ENCODE data around the gene FGF9. TPM values are rescaled to one million over a fixed set of nuclear protein-coding genes. Genes with fewer than 3 reads are reported as not detected.

FGF9 gene
- total RNA-seq, 1 donor from 2014 or later, result 0.39 TPM

GRCh38 chr13:21668732-21669275 lies 2.1 kb upstream of the FGF9 start:
- Mint-ChIP-seq H3K9me3 (no peaks in the 10 kb centered on the region), H3K4me1 (ENCODE audit: low read depth) (peaks cover 34% of the 10 kb centered on the region), H3K36me3 (ENCODE audit: low read depth) (no peaks in the 10 kb centered on the region), H3K27ac (no peak overlapping the region), H3K4me3 (ENCODE audit: low read depth) (peak overlapping the region; percentile 85), H3K27me3 (ENCODE audit: low read depth) (peaks cover 62% of the 10 kb centered on the region)
- intact Hi-C loops (cut with micrococcal nuclease), result no loop called here
- no peak for DNase-seq (ENCODE audit: low spot score)

DNA sequence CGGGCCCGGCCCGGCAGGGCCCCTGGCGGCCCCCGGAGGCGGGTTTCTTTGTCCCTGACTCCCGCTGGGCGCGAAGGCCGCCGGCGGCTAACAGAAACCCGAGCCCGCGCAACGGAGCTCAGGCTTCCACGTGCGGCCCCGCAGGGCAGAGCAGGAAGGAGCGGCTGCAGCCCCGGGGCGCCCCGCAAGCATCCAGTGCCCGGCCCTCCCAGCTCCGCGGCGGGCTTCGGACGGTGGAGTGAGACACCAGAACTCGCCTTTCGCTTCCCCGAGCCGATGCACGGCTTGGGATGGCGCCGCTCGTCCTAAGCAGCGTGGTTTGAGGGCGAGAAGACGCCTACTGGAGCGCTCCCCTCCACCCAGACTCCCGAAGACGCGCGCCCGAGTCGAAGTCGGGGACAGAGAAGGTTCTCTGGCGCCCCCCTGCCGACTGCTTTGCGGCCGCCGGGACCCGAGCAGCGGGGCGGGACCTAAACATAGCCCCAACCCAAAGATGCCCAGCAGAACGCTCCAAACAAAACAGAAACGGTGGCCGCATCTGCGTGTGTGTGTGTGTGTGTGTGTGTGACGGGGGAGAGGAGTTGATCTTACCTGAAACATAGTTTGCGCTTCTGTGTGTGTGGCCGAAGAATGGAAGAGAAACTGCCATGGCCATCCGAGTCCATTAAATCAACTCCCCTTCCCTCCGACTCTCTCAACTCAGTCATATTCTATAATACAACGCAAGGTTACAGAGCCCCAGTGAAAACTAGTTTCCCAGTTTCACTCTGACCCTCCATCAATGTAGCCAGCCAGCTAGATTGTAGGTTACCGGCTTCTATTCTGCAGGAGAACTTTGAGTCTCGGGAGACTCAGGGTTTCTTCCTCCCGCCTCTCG lies 629 bp upstream of the FGF9 start:
- Mint-ChIP-seq H3K4me1 (ENCODE audit: low read depth) (peaks cover 38% of the 10 kb centered on the region), H3K4me3 (ENCODE audit: low read depth) (peak overlapping the region; percentile 79), H3K27ac (no peak overlapping the region), H3K9me3 (no peaks in the 10 kb centered on the region), H3K36me3 (ENCODE audit: low read depth) (no peaks in the 10 kb centered on the region), H3K27me3 (ENCODE audit: low read depth) (peaks cover 65% of the 10 kb centered on the region)
- peak; percentile 46 for DNase-seq (ENCODE audit: low spot score)
- intact Hi-C loops (cut with micrococcal nuclease), result loop anchor here (2.0 to 10.0 kb wide), 5 partner anchors 65 to 495 kb away; partner anchors contain the start of gene MICU2

DNA sequence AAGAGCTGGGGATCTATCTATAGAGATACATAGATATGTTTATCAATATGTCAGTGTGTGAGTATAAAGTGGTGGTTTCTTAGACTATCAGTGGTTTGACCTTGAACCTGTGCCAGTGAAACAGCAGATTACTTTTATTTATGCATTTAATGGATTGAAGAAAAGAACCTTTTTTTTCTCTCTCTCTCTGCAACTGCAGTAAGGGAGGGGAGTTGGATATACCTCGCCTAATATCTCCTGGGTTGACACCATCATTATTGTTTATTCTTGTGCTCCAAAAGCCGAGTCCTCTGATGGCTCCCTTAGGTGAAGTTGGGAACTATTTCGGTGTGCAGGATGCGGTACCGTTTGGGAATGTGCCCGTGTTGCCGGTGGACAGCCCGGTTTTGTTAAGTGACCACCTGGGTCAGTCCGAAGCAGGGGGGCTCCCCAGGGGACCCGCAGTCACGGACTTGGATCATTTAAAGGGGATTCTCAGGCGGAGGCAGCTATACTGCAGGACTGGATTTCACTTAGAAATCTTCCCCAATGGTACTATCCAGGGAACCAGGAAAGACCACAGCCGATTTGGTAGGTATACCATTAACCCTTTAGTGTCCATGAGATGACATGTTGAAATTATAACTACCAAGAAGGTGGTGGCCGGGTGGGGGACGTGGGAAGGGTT lies 880 bp downstream of the FGF9 start:
- peak overlapping the region; percentile 79 for H3K4me3 Mint-ChIP-seq (ENCODE audit: low read depth)
- H3K9me3 Mint-ChIP-seq, result no peaks in the 10 kb centered on the region
- H3K27me3 Mint-ChIP-seq (ENCODE audit: low read depth), result peaks cover 76% of the 10 kb centered on the region
- peaks cover 46% of the 10 kb centered on the region for H3K4me1 Mint-ChIP-seq (ENCODE audit: low read depth)
- H3K36me3 Mint-ChIP-seq (ENCODE audit: low read depth), result no peaks in the 10 kb centered on the region
- no peak overlapping the region for H3K27ac Mint-ChIP-seq
- DNase-seq (ENCODE audit: low spot score), result no peak
- intact Hi-C loops (cut with micrococcal nuclease), result loop anchor here (2.0 to 10.0 kb wide), 5 partner anchors 67 to 493 kb away; partner anchors contain the start of gene MICU2

DNA sequence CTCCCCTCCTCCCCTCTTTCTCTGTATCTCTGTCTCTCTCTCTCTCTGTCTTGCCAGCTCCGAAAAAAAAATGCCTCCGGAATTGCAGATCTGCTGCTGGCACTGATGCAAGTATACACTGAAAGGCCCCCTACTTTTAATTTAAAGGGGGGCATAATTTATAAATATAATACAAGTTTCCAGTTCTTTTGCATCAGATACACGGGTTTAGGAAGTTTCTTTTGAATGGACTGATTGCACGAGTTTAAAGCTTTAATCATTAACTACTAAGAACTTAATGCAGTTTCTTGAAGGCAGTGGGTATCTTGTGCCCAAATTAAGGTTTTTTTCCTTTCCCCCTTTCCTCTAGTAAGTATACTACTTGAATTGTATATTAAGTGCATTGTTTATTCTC lies 1.4 kb downstream of the FGF9 start:
- Mint-ChIP-seq H3K4me3 (ENCODE audit: low read depth) (peak overlapping the region; percentile 7), H3K4me1 (ENCODE audit: low read depth) (peaks cover 46% of the 10 kb centered on the region), H3K27ac (no peak overlapping the region), H3K9me3 (no peaks in the 10 kb centered on the region), H3K27me3 (ENCODE audit: low read depth) (peaks cover 77% of the 10 kb centered on the region), H3K36me3 (ENCODE audit: low read depth) (no peaks in the 10 kb centered on the region)
- no peak for DNase-seq (ENCODE audit: low spot score)
- intact Hi-C loops (cut with micrococcal nuclease), result loop anchor here (10.0 kb wide), 4 partner anchors 343 to 493 kb away; no protein-coding TSS in a partner anchor

- no peaks in the 10 kb centered on the region for H3K9me3 Mint-ChIP-seq
- H3K36me3 Mint-ChIP-seq (ENCODE audit: low read depth), result no peaks in the 10 kb centered on the region
- no peak overlapping the region for H3K27ac Mint-ChIP-seq
- peak overlapping the region; percentile 62 for H3K4me3 Mint-ChIP-seq (ENCODE audit: low read depth)
- DNase-seq (ENCODE audit: low spot score), result no peak
- intact Hi-C loops (cut with micrococcal nuclease), result loop anchor here (10.0 kb wide), 4 partner anchors 342 to 492 kb away; no protein-coding TSS in a partner anchor
- peaks cover 46% of the 10 kb centered on the region for H3K4me1 Mint-ChIP-seq (ENCODE audit: low read depth)
- H3K27me3 Mint-ChIP-seq (ENCODE audit: low read depth), result peaks cover 77% of the 10 kb centered on the region
Measured at GRCh38 chr13:21672796-21673538, 2.1 kb downstream of the FGF9 start.

DNA sequence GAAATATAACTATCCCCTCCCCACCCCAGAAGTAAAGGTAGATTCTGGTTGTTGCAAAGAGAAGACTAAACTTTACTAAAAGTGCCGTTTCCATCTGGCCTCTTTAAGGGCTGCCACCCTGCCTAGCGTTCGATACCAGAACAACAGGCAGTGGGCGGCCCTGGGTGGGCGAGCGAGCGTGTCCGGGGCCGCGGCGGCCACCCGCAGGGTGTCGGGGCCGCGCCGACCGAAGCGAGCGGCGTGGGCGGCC lies 2.6 kb downstream of the FGF9 start:
- H3K4me3 Mint-ChIP-seq (ENCODE audit: low read depth), result peak overlapping the region; percentile 62
- H3K4me1 Mint-ChIP-seq (ENCODE audit: low read depth), result peaks cover 45% of the 10 kb centered on the region
- H3K9me3 Mint-ChIP-seq, result no peaks in the 10 kb centered on the region
- DNase-seq (ENCODE audit: low spot score), result no peak
- intact Hi-C loops (cut with micrococcal nuclease), result loop anchor here (10.0 kb wide), 4 partner anchors 341 to 491 kb away; no protein-coding TSS in a partner anchor
- H3K36me3 Mint-ChIP-seq (ENCODE audit: low read depth), result no peaks in the 10 kb centered on the region
- no peak overlapping the region for H3K27ac Mint-ChIP-seq
- H3K27me3 Mint-ChIP-seq (ENCODE audit: low read depth), result peaks cover 74% of the 10 kb centered on the region

- H3K4me1 Mint-ChIP-seq (ENCODE audit: low read depth), result peaks cover 41% of the 10 kb centered on the region
Measured at GRCh38 chr13:21673789-21674489, 3.1 kb downstream of the FGF9 start.

GRCh38 chr13:21674490-21675009 lies 3.7 kb downstream of the FGF9 start:
- intact Hi-C loops (cut with micrococcal nuclease), result loop anchor here (10.0 kb wide), 4 partner anchors 340 to 490 kb away; no protein-coding TSS in a partner anchor
- Mint-ChIP-seq H3K36me3 (ENCODE audit: low read depth) (no peaks in the 10 kb centered on the region), H3K4me3 (ENCODE audit: low read depth) (peak overlapping the region; percentile 72), H3K9me3 (no peaks in the 10 kb centered on the region), H3K4me1 (ENCODE audit: low read depth) (peaks cover 34% of the 10 kb centered on the region), H3K27ac (no peak overlapping the region), H3K27me3 (ENCODE audit: low read depth) (peaks cover 65% of the 10 kb centered on the region)
- DNase-seq (ENCODE audit: low spot score), result no peak

More at GRCh38 chr13:21673789-21674489, 3.1 kb downstream of the FGF9 start:
- Mint-ChIP-seq H3K4me3 (ENCODE audit: low read depth) (peak overlapping the region; percentile 77), H3K36me3 (ENCODE audit: low read depth) (no peaks in the 10 kb centered on the region), H3K9me3 (no peaks in the 10 kb centered on the region), H3K27me3 (ENCODE audit: low read depth) (peaks cover 72% of the 10 kb centered on the region), H3K27ac (no peak overlapping the region)
- no peak for DNase-seq (ENCODE audit: low spot score)
- intact Hi-C loops (cut with micrococcal nuclease), result loop anchor here (10.0 kb wide), 4 partner anchors 341 to 491 kb away; no protein-coding TSS in a partner anchor

GRCh38 chr13:21675095-21675991 lies 4.5 kb downstream of the FGF9 start:
- Mint-ChIP-seq H3K9me3 (no peaks in the 10 kb centered on the region), H3K4me1 (ENCODE audit: low read depth) (peaks cover 34% of the 10 kb centered on the region), H3K27me3 (ENCODE audit: low read depth) (peaks cover 65% of the 10 kb centered on the region), H3K36me3 (ENCODE audit: low read depth) (no peaks in the 10 kb centered on the region), H3K4me3 (ENCODE audit: low read depth) (peak overlapping the region; percentile 72), H3K27ac (no peak overlapping the region)
- DNase-seq (ENCODE audit: low spot score), result peak; percentile 19
- intact Hi-C loops (cut with micrococcal nuclease), result loop anchor here (10.0 kb wide), 4 partner anchors 339 to 489 kb away; no protein-coding TSS in a partner anchor

GRCh38 chr13:21676611-21677021 lies 5.7 kb downstream of the FGF9 start:
- intact Hi-C loops (cut with micrococcal nuclease), result loop anchor here (10.0 kb wide), 4 partner anchors 338 to 488 kb away; no protein-coding TSS in a partner anchor
- H3K36me3 Mint-ChIP-seq (ENCODE audit: low read depth), result no peaks in the 10 kb centered on the region
- H3K4me3 Mint-ChIP-seq (ENCODE audit: low read depth), result peak overlapping the region; percentile 4
- DNase-seq (ENCODE audit: low spot score), result no peak
- no peak overlapping the region for H3K27ac Mint-ChIP-seq
- peaks cover 23% of the 10 kb centered on the region for H3K4me1 Mint-ChIP-seq (ENCODE audit: low read depth)
- H3K9me3 Mint-ChIP-seq, result no peaks in the 10 kb centered on the region
- H3K27me3 Mint-ChIP-seq (ENCODE audit: low read depth), result peaks cover 61% of the 10 kb centered on the region
